Suppressor macrophage treated with lipopolysaccharide for 1 hour (primary cell): ENCODE measurements around the gene NFIA.

Source experiments
- DNase-seq, 3 donors: peaks; one replicate each; pipeline ENCODE4 v3.0.0-alpha.2; 2020 to 2022

Gene NFIA

GRCh38 chr1:61082311-61083012 is at the start of gene NFIA:
Gene NFIA (plus strand): TSS chr1:61082561.
- peak; percentile 67 to 72 (median 71) for DNase-seq

- DNase-seq = no peak
Measured at GRCh38 chr1:61035880-61036279, 46.5 kb upstream of the NFIA start.

- no peak for DNase-seq
Measured at GRCh38 chr1:61042466-61043009, 39.8 kb upstream of the NFIA start.

GRCh38 chr1:61043010-61043820 is 39.1 kb upstream of the NFIA start:
- peak; percentile 87 to 94 (median 91) for DNase-seq

GRCh38 chr1:61046434-61046833 is 35.9 kb upstream of the NFIA start:
- no peak for DNase-seq

GRCh38 chr1:61047061-61047460 is 35.3 kb upstream of the NFIA start:
- DNase-seq = no peak

- peak; percentile 90 to 93 (median 92) for DNase-seq
Measured at GRCh38 chr1:61049850-61050540, 32.4 kb upstream of the NFIA start.

GRCh38 chr1:61050541-61051442 is 31.6 kb upstream of the NFIA start:
- peak; percentile 28 to 77 (median 48) for DNase-seq

- DNase-seq = no peak
Measured at GRCh38 chr1:61051443-61051718, 31.0 kb upstream of the NFIA start.

- DNase-seq = no peak
Measured at GRCh38 chr1:61051719-61052394, 30.5 kb upstream of the NFIA start.

GRCh38 chr1:61052395-61053225 is 29.8 kb upstream of the NFIA start:
- DNase-seq = no peak

GRCh38 chr1:61053226-61053711 is 29.1 kb upstream of the NFIA start:
- no peak for DNase-seq

- peak; percentile 70 to 85 (median 79) for DNase-seq
Measured at GRCh38 chr1:61053712-61054600, 28.4 kb upstream of the NFIA start.

GRCh38 chr1:61054601-61054993 is 27.8 kb upstream of the NFIA start:
- no peak for DNase-seq

GRCh38 chr1:61055110-61055614 is 27.2 kb upstream of the NFIA start:
- DNase-seq = no peak

- DNase-seq = no peak
Measured at GRCh38 chr1:61056196-61056572, 26.2 kb upstream of the NFIA start.

GRCh38 chr1:61056573-61057439 is 25.6 kb upstream of the NFIA start:
- DNase-seq = peak; percentile 59 to 72 (median 65)

GRCh38 chr1:61058483-61059245 is 23.7 kb upstream of the NFIA start:
- peak; percentile 16 to 79 (median 72) for DNase-seq
